HepG2 (cell line): ENCODE measurements around the gene RSKR. TPM values are rescaled to one million over a fixed set of nuclear protein-coding genes. Genes with fewer than 3 reads are reported as not detected.
A peak's percentile ranks its signal among the peaks of the same experiment; 100 is the strongest.

Experiments
- CBX2 ChIP-seq, 2 experiments: fragments of 200-600 bp in 1 of 2; sonication (generic); formaldehyde crosslinking in 1 of 2; IDR thresholded peaks; 2 replicates each; pipeline versions ENCODE4 v1.7.0 to v1.8.1; 2018 to 2022; ENCODE audit warnings: low read depth in 2 of 2, low read length in 1 of 2, mild to moderate bottlenecking in 1 of 2, missing genetic modification reagents in 1 of 2
- GATA4 ChIP-seq: sonication (generic); IDR thresholded peaks from 2 replicates; pipeline ENCODE4 v1.6.1; 2016; ENCODE audit warnings: antibody characterized with exemption, low read depth, borderline replicate concordance
- GTF2F1 ChIP-seq: fragments of 150-350 bp; IDR thresholded peaks from 2 replicates; pipeline ENCODE4 v1.6.1; 2014; ENCODE audit warnings: low read length
- HOXA5 ChIP-seq: sonication (generic); formaldehyde crosslinking; IDR thresholded peaks from 2 replicates; pipeline ENCODE4 v1.4.0; 2020; ENCODE audit warnings: missing genetic modification reagents
- KLF6 ChIP-seq: IDR thresholded peaks from 2 replicates; pipeline ENCODE4 v1.8.0; 2016; ENCODE audit warnings: missing biosample characterization, missing genetic modification reagents
- MED8 ChIP-seq: sonication (generic); formaldehyde crosslinking; IDR thresholded peaks from 2 replicates; pipeline ENCODE4 v1.8.1; 2023; ENCODE audit warnings: mild to moderate bottlenecking, missing genetic modification reagents; ENCODE audit not compliant: insufficient replicate concordance
- PAF1 ChIP-seq: IDR thresholded peaks from 2 replicates; pipeline ENCODE4 v1.6.1; 2016; ENCODE audit warnings: missing genetic modification reagents, missing compliant biosample characterization
- RCOR2 ChIP-seq: IDR thresholded peaks from 2 replicates; pipeline ENCODE4 v1.6.1; 2016; ENCODE audit warnings: missing biosample characterization, missing genetic modification reagents
- ZEB1 ChIP-seq: IDR thresholded peaks from 2 replicates; pipeline ENCODE4 v1.6.1; 2012; ENCODE audit warnings: mild to moderate bottlenecking, low read depth, inconsistent platforms; ENCODE audit not compliant: insufficient replicate concordance
- ZNF138 ChIP-seq: sonication (generic); formaldehyde crosslinking; IDR thresholded peaks from 2 replicates; pipeline ENCODE4 v1.5.0; 2020; ENCODE audit warnings: mild to moderate bottlenecking, low read depth, missing genetic modification reagents
- ZNF264 ChIP-seq: sonication (generic); formaldehyde crosslinking; IDR thresholded peaks from 2 replicates; pipeline ENCODE4 v1.4.0; 2020; ENCODE audit warnings: missing genetic modification reagents
- ZNF317 ChIP-seq: sonication (generic); formaldehyde crosslinking; IDR thresholded peaks from 2 replicates; pipeline ENCODE4 v1.5.0; 2020; ENCODE audit warnings: mild to moderate bottlenecking, missing genetic modification reagents
- ZNF331 ChIP-seq: sonication (generic); formaldehyde crosslinking; IDR thresholded peaks from 2 replicates; pipeline ENCODE4 v1.4.0; 2020; ENCODE audit warnings: missing genetic modification reagents
- ZNF33A ChIP-seq: sonication (generic); formaldehyde crosslinking; IDR thresholded peaks from 2 replicates; pipeline ENCODE4 v1.5.1; 2020; ENCODE audit warnings: missing genetic modification reagents, mild to moderate bottlenecking, moderate library complexity, borderline replicate concordance
- ZNF781 ChIP-seq: sonication (generic); formaldehyde crosslinking; IDR thresholded peaks from 2 replicates; pipeline ENCODE4 v1.5.1; 2020; ENCODE audit warnings: borderline replicate concordance, mild to moderate bottlenecking, missing genetic modification reagents; ENCODE audit errors: not compliant biosample characterization
- ZNF891 ChIP-seq: sonication (generic); formaldehyde crosslinking; IDR thresholded peaks from 2 replicates; pipeline ENCODE4 v1.5.0; 2020; ENCODE audit warnings: mild to moderate bottlenecking, missing genetic modification reagents
- ZSCAN30 ChIP-seq: sonication (generic); formaldehyde crosslinking; IDR thresholded peaks from 2 replicates; pipeline ENCODE4 v1.5.0; 2020; ENCODE audit warnings: mild to moderate bottlenecking, missing genetic modification reagents
- polyA plus RNA-seq, 8 experiments: library from polyadenylated mRNA; depleted of rRNA in 3 of 8; stranded (reverse) in 7 of 8; unstranded in 1 of 8; fragments of >200 nt; fragmentation: Illumina TruSeq in 4 of 8; extraction: Trizol in 4 of 8; gene quantifications; 2 replicates each; pipeline versions ENCODE4 v1.2.1 to v1.2.3, GENCODE V29; 2011 to 2016; ENCODE audit warnings: low read depth in 4 of 8, missing spikeins in 1 of 8, mixed read lengths in 1 of 8; ENCODE audit not compliant: insufficient read depth in 1 of 8
- total RNA-seq, 5 experiments: library from RNA; depleted of rRNA; stranded (reverse); fragments of >200 nt; fragmentation: Illumina TruSeq; extraction: Trizol; gene quantifications; 2 replicates each; pipeline ENCODE4 v1.2.3, GENCODE V29; 2016; ENCODE audit warnings: low read depth in 1 of 5
- TF ChIP-seq, protein P1 (sequence below), 2 experiments: sonication (generic) in 1 of 2; formaldehyde crosslinking in 1 of 2; IDR thresholded peaks; 2 replicates each; pipeline versions ENCODE4 v1.6.1 to v1.9.0; 2014 to 2022; ENCODE audit warnings: antibody characterized with exemption in 1 of 2, borderline replicate concordance in 1 of 2, inconsistent platforms in 1 of 2, low read depth in 1 of 2, missing genetic modification reagents in 1 of 2
- TF ChIP-seq, protein P2 (sequence below): sonication (generic); formaldehyde crosslinking; IDR thresholded peaks from 2 replicates; pipeline ENCODE4 v1.4.0; 2020; ENCODE audit warnings: missing genetic modification reagents
- TF ChIP-seq, protein P3 (sequence below): sonication (generic); formaldehyde crosslinking; IDR thresholded peaks from 2 replicates; pipeline ENCODE4 v1.9.0; 2021; ENCODE audit warnings: missing genetic modification reagents, borderline replicate concordance

Gene RSKR
- total and polyA plus RNA-seq, 2 of the 13 experiments (the other 11 are each of a cell fraction or from before 2014, with no cell fraction given) = 5.0 to 10.4 TPM

DNA sequence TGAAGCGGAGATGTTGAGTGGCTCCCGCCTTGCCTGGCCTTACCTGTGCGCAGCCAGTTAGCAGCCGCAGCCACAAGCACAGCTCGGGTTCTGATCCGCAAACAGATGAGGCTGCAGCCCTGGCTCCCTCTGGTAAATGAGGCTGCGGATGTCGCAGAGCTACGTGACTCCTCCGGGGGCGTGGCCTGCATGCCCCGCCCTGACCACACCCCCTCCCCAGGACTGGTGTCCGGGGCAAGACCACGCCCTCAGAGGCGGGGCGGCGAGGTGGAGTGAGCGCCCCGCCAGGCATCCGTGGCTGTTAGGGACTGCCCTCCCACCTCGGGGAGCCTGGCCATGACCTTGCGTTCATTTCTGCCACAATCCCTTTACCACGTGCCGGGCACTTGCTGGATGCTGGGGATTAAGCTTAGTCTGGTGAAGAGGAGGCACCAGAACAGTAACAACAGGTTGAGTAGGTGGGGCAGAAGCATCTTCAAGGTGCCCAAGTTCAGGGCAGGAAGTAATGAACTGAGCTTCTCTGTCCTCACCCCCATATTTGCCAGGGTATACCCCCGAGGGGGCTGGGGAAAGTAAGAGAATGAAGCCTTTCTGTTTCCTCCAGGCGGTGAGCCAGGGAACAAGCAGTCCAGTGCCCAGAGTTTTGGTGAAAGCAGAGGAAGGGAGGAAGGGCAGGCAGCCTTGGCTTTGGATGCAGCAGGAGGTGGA lies 37.1 kb downstream of the RSKR start, which contains the start of gene ALDOC (continued):
- TF ChIP-seq, protein P1, sequence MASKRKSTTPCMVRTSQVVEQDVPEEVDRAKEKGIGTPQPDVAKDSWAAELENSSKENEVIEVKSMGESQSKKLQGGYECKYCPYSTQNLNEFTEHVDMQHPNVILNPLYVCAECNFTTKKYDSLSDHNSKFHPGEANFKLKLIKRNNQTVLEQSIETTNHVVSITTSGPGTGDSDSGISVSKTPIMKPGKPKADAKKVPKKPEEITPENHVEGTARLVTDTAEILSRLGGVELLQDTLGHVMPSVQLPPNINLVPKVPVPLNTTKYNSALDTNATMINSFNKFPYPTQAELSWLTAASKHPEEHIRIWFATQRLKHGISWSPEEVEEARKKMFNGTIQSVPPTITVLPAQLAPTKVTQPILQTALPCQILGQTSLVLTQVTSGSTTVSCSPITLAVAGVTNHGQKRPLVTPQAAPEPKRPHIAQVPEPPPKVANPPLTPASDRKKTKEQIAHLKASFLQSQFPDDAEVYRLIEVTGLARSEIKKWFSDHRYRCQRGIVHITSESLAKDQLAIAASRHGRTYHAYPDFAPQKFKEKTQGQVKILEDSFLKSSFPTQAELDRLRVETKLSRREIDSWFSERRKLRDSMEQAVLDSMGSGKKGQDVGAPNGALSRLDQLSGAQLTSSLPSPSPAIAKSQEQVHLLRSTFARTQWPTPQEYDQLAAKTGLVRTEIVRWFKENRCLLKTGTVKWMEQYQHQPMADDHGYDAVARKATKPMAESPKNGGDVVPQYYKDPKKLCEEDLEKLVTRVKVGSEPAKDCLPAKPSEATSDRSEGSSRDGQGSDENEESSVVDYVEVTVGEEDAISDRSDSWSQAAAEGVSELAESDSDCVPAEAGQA (IDR thresholded peaks at IDR 0.05; ENCODE audit: low read depth) = no peak
- TF ChIP-seq, protein P1 (CRISPR knock-in tag; IDR thresholded peaks at IDR 0.05; ENCODE audit: borderline replicate concordance) = no peak
- TF ChIP-seq ZNF331 (CRISPR knock-in tag) (peak; percentile 88; the same call in 1 of the 2 replicates), ZNF781 (peak; percentile 48), ZNF264 (CRISPR knock-in tag) (peak; percentile 82), ZNF33A (CRISPR knock-in tag) (no peak), KLF6 (CRISPR knock-in tag) (peak; percentile 73; the same call in 1 of the 2 replicates), CBX2 (IDR thresholded peaks at IDR 0.05; ENCODE audit: low read depth, low read length) (no peak), CBX2 (CRISPR knock-in tag; IDR thresholded peaks at IDR 0.05; ENCODE audit: low read depth) (no peak), ZNF317 (no peak), ZNF138 (CRISPR knock-in tag) (0 out of 2 replicates have a peak, but pooled peaks have one; percentile 50), GATA4 (peak; percentile 58; the same call in 1 of the 2 replicates), ZNF891 (CRISPR knock-in tag) (no peak), PAF1 (CRISPR knock-in tag) (no peak), ZSCAN30 (CRISPR knock-in tag) (no peak), RCOR2 (CRISPR knock-in tag) (no peak), ZEB1 (no peak), GTF2F1 (no peak), MED8 (CRISPR knock-in tag) (no peak), HOXA5 (CRISPR knock-in tag) (no peak; the same call in 1 of the 2 replicates)
- TF ChIP-seq, protein P2, sequence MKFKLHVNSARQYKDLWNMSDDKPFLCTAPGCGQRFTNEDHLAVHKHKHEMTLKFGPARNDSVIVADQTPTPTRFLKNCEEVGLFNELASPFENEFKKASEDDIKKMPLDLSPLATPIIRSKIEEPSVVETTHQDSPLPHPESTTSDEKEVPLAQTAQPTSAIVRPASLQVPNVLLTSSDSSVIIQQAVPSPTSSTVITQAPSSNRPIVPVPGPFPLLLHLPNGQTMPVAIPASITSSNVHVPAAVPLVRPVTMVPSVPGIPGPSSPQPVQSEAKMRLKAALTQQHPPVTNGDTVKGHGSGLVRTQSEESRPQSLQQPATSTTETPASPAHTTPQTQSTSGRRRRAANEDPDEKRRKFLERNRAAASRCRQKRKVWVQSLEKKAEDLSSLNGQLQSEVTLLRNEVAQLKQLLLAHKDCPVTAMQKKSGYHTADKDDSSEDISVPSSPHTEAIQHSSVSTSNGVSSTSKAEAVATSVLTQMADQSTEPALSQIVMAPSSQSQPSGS (CRISPR knock-in tag) = no peak
- TF ChIP-seq, protein P3, sequence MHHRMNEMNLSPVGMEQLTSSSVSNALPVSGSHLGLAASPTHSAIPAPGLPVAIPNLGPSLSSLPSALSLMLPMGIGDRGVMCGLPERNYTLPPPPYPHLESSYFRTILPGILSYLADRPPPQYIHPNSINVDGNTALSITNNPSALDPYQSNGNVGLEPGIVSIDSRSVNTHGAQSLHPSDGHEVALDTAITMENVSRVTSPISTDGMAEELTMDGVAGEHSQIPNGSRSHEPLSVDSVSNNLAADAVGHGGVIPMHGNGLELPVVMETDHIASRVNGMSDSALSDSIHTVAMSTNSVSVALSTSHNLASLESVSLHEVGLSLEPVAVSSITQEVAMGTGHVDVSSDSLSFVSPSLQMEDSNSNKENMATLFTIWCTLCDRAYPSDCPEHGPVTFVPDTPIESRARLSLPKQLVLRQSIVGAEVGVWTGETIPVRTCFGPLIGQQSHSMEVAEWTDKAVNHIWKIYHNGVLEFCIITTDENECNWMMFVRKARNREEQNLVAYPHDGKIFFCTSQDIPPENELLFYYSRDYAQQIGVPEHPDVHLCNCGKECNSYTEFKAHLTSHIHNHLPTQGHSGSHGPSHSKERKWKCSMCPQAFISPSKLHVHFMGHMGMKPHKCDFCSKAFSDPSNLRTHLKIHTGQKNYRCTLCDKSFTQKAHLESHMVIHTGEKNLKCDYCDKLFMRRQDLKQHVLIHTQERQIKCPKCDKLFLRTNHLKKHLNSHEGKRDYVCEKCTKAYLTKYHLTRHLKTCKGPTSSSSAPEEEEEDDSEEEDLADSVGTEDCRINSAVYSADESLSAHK = no peak
